Cardiac muscle cell (in vitro differentiated cells and primary cell): ENCODE measurements around the gene ABHD2. TPM values are rescaled to one million over a fixed set of nuclear protein-coding genes. Genes with fewer than 3 reads are reported as not detected.

Experiments used
- DNase-seq, 2 donors: peaks; one replicate each; pipeline versions ENCODE4 v3.0.0 to v3.0.0-alpha.2; 2010 to 2017; ENCODE audit warnings: low read depth in 1 of 2, low spot score in 1 of 2
- H3K27ac ChIP-seq: fragments of 200-600 bp; sonication (generic); 2 replicates; pipeline ENCODE4 v1.5.1; 2016
- H3K27me3 ChIP-seq: fragments of 200-600 bp; sonication (generic); 2 replicates; pipeline ENCODE4 v1.6.0; 2016; ENCODE audit warnings: control low read depth
- H3K36me3 ChIP-seq: fragments of 200-600 bp; sonication (generic); 2 replicates; pipeline ENCODE4 v1.5.1; 2016; ENCODE audit warnings: control low read depth
- H3K4me1 ChIP-seq: fragments of 200-600 bp; sonication (generic); 2 replicates; pipeline ENCODE4 v1.8.1; 2017; ENCODE audit warnings: low read depth, mild to moderate bottlenecking, mixed run types
- H3K4me3 ChIP-seq: fragments of 200-600 bp; sonication (generic); 2 replicates; pipeline ENCODE4 v1.5.1; 2016; ENCODE audit warnings: mild to moderate bottlenecking
- H3K9me3 ChIP-seq: fragments of 200-600 bp; sonication (generic); 2 replicates; pipeline ENCODE4 v1.5.1; 2017; ENCODE audit warnings: low read depth, mild to moderate bottlenecking, control low read depth
- polyA plus RNA-seq: library from polyadenylated mRNA; unstranded; fragments of >200 nt; fragmentation: Nextera tagmentation; extraction: Ambion mirVana; gene quantifications from 2 replicates; pipeline ENCODE4 v1.2.1, GENCODE V29; 2016
- total RNA-seq: library from RNA; depleted of rRNA; stranded (reverse); fragments of >200 nt; gene quantifications from 2 replicates; pipeline ENCODE4 v1.2.3, GENCODE V29; 2016
- TF ChIP-seq, protein P1 (sequence below): IDR thresholded peaks from 2 replicates; pipeline ENCODE4 v1.5.1; 2012; ENCODE audit warnings: low read depth, mild to moderate bottlenecking, low read length

Gene ABHD2
- total and polyA plus RNA-seq, 2 experiments from 2014 or later, result 28.4 to 43.0 TPM

DNA sequence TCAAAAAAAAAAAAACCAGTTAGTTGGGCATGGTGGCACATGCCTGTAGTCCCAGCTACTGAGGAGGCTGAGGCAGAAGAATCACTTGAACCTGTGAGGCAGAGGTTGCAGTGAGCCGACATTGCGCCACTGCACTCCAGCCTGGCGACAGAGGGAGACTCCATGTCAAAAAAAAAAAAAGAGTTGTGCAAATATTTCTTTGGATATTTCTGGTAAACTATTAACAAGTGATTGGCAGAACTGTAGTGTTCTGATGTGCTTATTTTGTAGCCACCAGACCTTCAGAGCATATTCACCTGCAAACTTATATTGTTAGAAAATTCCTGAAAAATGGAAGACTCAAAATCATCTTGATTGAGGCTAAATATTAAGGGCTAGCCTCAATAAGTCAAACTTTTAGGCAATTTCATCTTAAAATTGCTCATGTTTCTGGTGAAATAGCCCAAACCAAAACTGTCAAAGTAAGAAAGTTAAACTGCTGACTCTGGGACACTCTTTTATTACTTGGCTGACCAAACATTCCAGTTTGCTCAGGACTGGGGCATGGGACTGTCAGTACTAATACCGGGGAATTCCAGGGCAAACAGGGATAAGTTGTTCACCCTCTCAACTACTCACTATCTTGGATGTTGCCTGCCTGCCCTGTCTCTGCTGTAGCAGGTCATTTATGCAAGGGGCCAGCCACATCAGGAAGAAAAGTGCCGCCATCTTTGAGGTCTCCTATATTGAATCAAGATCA is 37.0 kb downstream of the ABHD2 start:
- Histone ChIP-seq H3K27ac (no peak overlapping the region), H3K4me1 (peaks cover 3% of the 10 kb centered on the region), H3K36me3 (no peaks in the 10 kb centered on the region), H3K4me3 (no peak overlapping the region), H3K9me3 (no peaks in the 10 kb centered on the region), H3K27me3 (no peaks in the 10 kb centered on the region)
- DNase-seq, result no peak
- TF ChIP-seq, protein P1, sequence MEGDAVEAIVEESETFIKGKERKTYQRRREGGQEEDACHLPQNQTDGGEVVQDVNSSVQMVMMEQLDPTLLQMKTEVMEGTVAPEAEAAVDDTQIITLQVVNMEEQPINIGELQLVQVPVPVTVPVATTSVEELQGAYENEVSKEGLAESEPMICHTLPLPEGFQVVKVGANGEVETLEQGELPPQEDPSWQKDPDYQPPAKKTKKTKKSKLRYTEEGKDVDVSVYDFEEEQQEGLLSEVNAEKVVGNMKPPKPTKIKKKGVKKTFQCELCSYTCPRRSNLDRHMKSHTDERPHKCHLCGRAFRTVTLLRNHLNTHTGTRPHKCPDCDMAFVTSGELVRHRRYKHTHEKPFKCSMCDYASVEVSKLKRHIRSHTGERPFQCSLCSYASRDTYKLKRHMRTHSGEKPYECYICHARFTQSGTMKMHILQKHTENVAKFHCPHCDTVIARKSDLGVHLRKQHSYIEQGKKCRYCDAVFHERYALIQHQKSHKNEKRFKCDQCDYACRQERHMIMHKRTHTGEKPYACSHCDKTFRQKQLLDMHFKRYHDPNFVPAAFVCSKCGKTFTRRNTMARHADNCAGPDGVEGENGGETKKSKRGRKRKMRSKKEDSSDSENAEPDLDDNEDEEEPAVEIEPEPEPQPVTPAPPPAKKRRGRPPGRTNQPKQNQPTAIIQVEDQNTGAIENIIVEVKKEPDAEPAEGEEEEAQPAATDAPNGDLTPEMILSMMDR, result no peak

DNA sequence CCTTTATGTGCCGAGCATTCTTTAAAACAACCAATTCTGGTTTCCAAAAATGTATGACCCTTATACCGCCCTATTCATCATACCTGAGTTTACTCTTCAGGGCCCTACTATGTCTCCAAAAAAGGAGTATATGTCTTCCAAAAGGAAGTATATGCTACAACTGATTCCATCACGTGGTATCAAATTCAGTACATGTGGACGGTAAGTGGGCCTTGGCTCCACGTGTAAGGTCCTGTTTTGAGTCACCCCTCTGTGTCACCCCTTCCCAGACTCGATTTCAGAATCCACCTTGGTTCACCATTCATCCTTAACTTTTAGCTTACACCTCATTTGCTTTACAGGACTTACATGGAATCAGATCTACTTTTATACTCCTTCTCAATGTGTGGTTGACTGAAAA is 37.8 kb downstream of the ABHD2 start:
- H3K4me3 ChIP-seq, result no peak overlapping the region
- TF ChIP-seq, protein P1, result no peak

DNA sequence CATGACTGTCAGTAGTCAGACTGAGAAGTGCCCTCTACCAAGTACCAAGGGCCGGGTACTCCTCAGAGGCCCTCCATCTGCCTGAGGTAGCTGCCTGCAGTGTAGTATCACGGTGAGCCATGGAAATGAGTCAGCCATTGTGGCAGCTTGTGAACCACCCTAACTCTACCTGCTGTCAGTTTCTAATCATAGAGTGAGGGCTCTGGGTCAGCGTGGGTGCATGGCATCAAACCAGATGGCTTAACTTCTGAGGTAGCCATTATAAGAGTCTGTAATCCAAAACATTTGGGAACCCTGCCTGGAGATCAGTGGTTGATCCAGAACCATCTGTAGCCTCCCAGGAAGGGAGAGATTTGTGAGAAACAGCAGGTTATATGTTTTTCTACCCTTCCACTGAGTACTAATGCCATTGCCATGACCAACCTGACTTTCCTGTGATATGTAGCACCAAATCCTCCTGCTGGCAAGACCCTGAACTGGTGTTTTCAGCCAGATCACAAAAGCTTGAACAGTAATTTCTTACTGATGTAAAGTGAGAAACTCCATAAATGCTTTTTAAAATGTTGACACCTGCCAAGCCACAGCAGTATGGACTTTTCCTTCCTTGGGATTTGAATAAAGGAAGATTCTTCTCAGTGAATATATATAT is 38.9 kb downstream of the ABHD2 start:
- H3K27ac ChIP-seq, result no peak overlapping the region
- H3K27me3 ChIP-seq, result no peaks in the 10 kb centered on the region
- TF ChIP-seq, protein P1, result no peak
- H3K9me3 ChIP-seq, result no peaks in the 10 kb centered on the region
- H3K36me3 ChIP-seq, result no peaks in the 10 kb centered on the region
- H3K4me1 ChIP-seq, result no peaks in the 10 kb centered on the region
- no peak overlapping the region for H3K4me3 ChIP-seq
- no peak for DNase-seq

More for the DNA sequence above, 37.8 kb downstream of the ABHD2 start:
- Histone ChIP-seq H3K27me3 (no peaks in the 10 kb centered on the region), H3K9me3 (no peaks in the 10 kb centered on the region), H3K36me3 (no peaks in the 10 kb centered on the region), H3K27ac (no peak overlapping the region), H3K4me1 (no peaks in the 10 kb centered on the region)
- DNase-seq, result no peak

DNA sequence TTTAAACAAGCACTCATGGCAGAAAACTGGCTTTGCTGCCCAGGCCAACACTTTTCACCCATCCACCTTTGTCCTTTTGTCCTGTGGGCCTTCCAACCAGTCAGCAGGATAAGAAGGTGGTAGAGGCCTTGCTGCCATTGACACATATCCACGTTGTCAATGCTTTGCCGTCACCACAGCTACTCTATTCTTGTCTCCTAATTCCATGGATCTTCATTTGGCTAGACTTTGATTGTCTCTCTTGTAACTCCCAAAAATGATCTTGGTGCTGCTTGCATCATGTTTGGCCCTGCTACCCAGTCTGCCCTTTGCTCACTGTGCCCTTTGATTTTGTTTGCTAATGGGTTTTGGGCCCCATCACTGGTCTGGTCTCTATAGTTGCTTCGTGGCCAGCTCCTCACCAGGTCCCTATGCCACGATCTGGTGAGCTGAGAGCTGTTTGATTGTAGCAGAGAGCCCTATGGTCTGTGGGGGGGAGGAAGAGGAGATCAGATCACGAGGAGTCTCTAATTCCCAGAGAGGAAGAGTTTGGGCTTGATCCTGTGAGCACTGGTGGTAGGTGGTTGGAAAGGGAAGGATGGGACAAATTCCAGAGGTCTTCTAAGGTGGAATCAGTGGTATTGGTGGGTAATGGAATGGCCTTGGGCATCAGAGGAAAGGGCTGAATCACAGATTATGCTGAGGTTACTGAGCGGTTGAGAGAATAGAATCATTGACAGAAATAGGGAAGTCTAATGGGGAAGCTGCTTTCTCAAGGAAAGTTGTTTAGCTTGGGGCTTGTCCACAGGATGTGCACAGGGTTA is 40.3 kb downstream of the ABHD2 start:
- H3K27ac ChIP-seq, result no peak overlapping the region
- no peaks in the 10 kb centered on the region for H3K9me3 ChIP-seq
- TF ChIP-seq, protein P1, result no peak
- H3K27me3 ChIP-seq, result no peaks in the 10 kb centered on the region
- H3K4me3 ChIP-seq, result no peak overlapping the region
- no peak for DNase-seq
- H3K4me1 ChIP-seq, result peaks cover 9% of the 10 kb centered on the region
- no peaks in the 10 kb centered on the region for H3K36me3 ChIP-seq

DNA sequence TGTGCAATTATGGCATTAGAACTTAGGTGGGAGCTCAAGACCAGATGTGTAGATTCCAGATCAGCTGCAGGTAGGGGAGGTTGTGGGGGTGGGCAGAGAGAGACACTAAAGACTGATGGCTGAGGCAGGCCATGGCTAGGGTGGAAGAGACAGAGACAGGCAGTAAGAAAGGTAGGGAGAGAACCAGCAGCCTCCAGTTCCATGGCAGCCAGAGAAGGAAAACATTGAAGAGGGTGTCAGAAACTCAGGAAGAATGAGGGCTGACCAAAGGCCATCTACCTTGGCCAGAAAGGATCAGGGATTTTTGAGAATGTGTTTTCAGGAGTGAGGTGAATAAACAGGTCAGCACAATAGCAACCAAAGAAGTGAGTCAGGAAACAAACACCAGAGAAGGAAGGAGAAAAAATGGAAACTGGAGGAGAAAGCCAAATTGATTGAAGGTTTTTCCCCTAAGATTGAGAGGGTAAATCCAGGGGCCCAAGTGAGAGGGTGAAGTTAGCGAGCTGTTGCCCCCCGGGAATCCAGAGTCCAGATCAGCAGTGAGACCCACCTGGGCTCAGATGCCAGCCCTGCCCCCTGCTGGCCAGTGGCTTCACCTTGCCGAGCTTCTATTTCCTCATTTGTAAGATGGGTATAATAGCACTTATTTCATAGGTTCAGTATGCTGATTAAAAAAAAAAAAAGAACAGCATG is 41.0 kb downstream of the ABHD2 start:
- Histone ChIP-seq H3K4me1 (peaks cover 9% of the 10 kb centered on the region), H3K27me3 (no peaks in the 10 kb centered on the region), H3K9me3 (no peaks in the 10 kb centered on the region), H3K27ac (no peak overlapping the region), H3K36me3 (no peaks in the 10 kb centered on the region), H3K4me3 (no peak overlapping the region)
- TF ChIP-seq, protein P1, result peak; percentile 85
- peak; percentile 53 to 63 for DNase-seq
